H1 (cell line): ENCODE data around the gene ACVR1. TPM values are rescaled to one million over a fixed set of nuclear protein-coding genes. Genes with fewer than 3 reads are reported as not detected.

Source experiments
- CTCF ChIA-PET: fragments of 300-600 bp; sonication (Branson Sonifier 250); formaldehyde crosslinking; loops from one replicate; lab custom pipeline; 2021; ENCODE audit not compliant: partially characterized antibody; lab: Charles Lee
- POLR2A ChIA-PET: fragments of 300-600 bp; sonication (Branson Sonifier 250); formaldehyde crosslinking; loops from one replicate; lab custom pipeline; 2021; ENCODE audit warnings: inconsistent platforms; ENCODE audit not compliant: partially characterized antibody; lab: Charles Lee
- DNase-seq, 2 experiments: peaks; one replicate each; pipeline versions ENCODE4 v3.0.0 to v3.0.0-alpha.2; 2010 to 2022; ENCODE audit warnings: low spot score in 2 of 2, low read depth in 1 of 2, mixed read lengths in 1 of 2
- FAIRE-seq: peaks from 2 replicates; lab custom pipeline; 2011; peaks lifted over from hg19 to GRCh38; lab: Jason Lieb, UNC
- H2AFZ ChIP-seq: 2 replicates; pipeline ENCODE4 v1.8.1; 2012; ENCODE audit warnings: low read length, inconsistent platforms
- H2AK5ac ChIP-seq: 2 replicates; pipeline ENCODE4 v1.6.1; 2013; ENCODE audit warnings: low read depth, low read length
- H2BK120ac ChIP-seq: replicated peaks from 2 replicates; pipeline ENCODE3; 2013; ENCODE audit warnings: low read depth, low read length, inconsistent platforms
- H2BK12ac ChIP-seq: 2 replicates; pipeline ENCODE4 v1.6.1; 2013; ENCODE audit warnings: low read depth, low read length
- H2BK15ac ChIP-seq: 2 replicates; pipeline ENCODE4 v1.6.1; 2013; ENCODE audit warnings: low read length
- H2BK20ac ChIP-seq: 2 replicates; pipeline ENCODE4 v1.6.1; 2013; ENCODE audit warnings: low read length
- H2BK5ac ChIP-seq: 2 replicates; pipeline ENCODE4 v1.6.1; 2013; ENCODE audit warnings: low read depth, low read length
- H3K14ac ChIP-seq: 2 replicates; pipeline ENCODE4 v1.6.1; 2013; ENCODE audit warnings: inconsistent platforms; ENCODE audit not compliant: insufficient read length
- H3K18ac ChIP-seq: 2 replicates; pipeline ENCODE4 v1.6.1; 2013; ENCODE audit warnings: low read length; ENCODE audit errors: extremely low read depth
- H3K23ac ChIP-seq: 2 replicates; pipeline ENCODE4 v1.6.1; 2013; ENCODE audit warnings: inconsistent platforms; ENCODE audit not compliant: insufficient read length
- H3K23me2 ChIP-seq: 2 replicates; pipeline ENCODE4 v1.6.1; 2013; ENCODE audit warnings: low read depth, low read length
- H3K27ac ChIP-seq: 2 replicates; pipeline ENCODE4 v1.6.1; 2011; ENCODE audit warnings: low read depth, low read length, inconsistent platforms
- H3K27me3 ChIP-seq, 4 experiments: replicated peaks in 1 of 4; 1 replicate in 1 of 4; 2 replicates in 3 of 4; pipeline versions ENCODE4 v1.6.1 to v1.8.1; 2011 to 2013; ENCODE audit warnings: low read length in 3 of 4, mild to moderate bottlenecking in 3 of 4, inconsistent platforms in 2 of 4, mixed read lengths in 2 of 4, moderate library complexity in 1 of 4; ENCODE audit not compliant: control insufficient read depth in 3 of 4, insufficient read depth in 3 of 4; ENCODE audit errors: extremely low read depth in 1 of 4
- H3K36me3 ChIP-seq, 4 experiments: 2 replicates each; pipeline versions ENCODE4 v1.6.1 to v1.8.1; 2011 to 2013; ENCODE audit warnings: mild to moderate bottlenecking in 4 of 4, low read length in 3 of 4, moderate library complexity in 2 of 4, control low read depth in 1 of 4, inconsistent platforms in 1 of 4; ENCODE audit not compliant: insufficient read depth in 4 of 4, control insufficient read depth in 2 of 4
- H3K4ac ChIP-seq: replicated peaks from 2 replicates; pipeline ENCODE3; 2013; ENCODE audit warnings: low read length, low read depth, mixed read lengths, inconsistent platforms; ENCODE audit not compliant: insufficient read length
- H3K4me1 ChIP-seq, 4 experiments: replicated peaks in 1 of 4; 1 replicate in 1 of 4; 2 replicates in 3 of 4; pipeline versions ENCODE4 v1.6.1 to v1.8.1; 2011 to 2013; ENCODE audit warnings: low read length in 3 of 4, inconsistent platforms in 2 of 4, mixed read lengths in 1 of 4; ENCODE audit not compliant: insufficient read depth in 4 of 4, control insufficient read depth in 3 of 4
- H3K4me2 ChIP-seq, 2 experiments: 2 replicates each; pipeline versions ENCODE4 v1.6.1 to v1.8.1; 2011 to 2013; ENCODE audit warnings: low read depth in 2 of 2, low read length in 2 of 2, control low read depth in 1 of 2, inconsistent platforms in 1 of 2, mild to moderate bottlenecking in 1 of 2; ENCODE audit not compliant: insufficient read depth in 1 of 2
- H3K4me3 ChIP-seq, 4 experiments: fragments of 200-600, 300-600 bp in 1 of 4; sonication (generic), shearing (Covaris generic), sonication (Bioruptor Twin) in 1 of 4; 2 replicates each; pipeline versions ENCODE4 v1.5.1 to v1.8.1; 2011 to 2016; ENCODE audit warnings: low read length in 4 of 4, low read depth in 3 of 4, control low read depth in 2 of 4, inconsistent platforms in 2 of 4, mild to moderate bottlenecking in 2 of 4, mixed read lengths in 1 of 4, moderate library complexity in 1 of 4; ENCODE audit not compliant: insufficient read depth in 2 of 4; ENCODE audit errors: extremely low read depth in 1 of 4
- H3K56ac ChIP-seq: replicated peaks from 2 replicates; pipeline ENCODE3; 2013; ENCODE audit warnings: low read depth, mild to moderate bottlenecking, mixed read lengths, low read length, inconsistent platforms; ENCODE audit not compliant: insufficient read length
- H3K79me1 ChIP-seq: 2 replicates; pipeline ENCODE4 v1.6.1; 2013; ENCODE audit warnings: low read depth, low read length, control low read depth
- H3K79me2 ChIP-seq, 2 experiments: 2 replicates each; pipeline versions ENCODE4 v1.6.1 to v1.8.1; 2012 to 2013; ENCODE audit warnings: low read length in 2 of 2, mild to moderate bottlenecking in 2 of 2, inconsistent platforms in 1 of 2; ENCODE audit not compliant: insufficient read depth in 2 of 2, control insufficient read depth in 1 of 2
- H3K9ac ChIP-seq, 4 experiments: replicated peaks in 1 of 4; 1 replicate in 1 of 4; 2 replicates in 3 of 4; pipeline versions ENCODE4 v1.6.1 to v1.8.1; 2011 to 2013; ENCODE audit warnings: low read depth in 3 of 4, low read length in 3 of 4, control low read depth in 2 of 4, mild to moderate bottlenecking in 2 of 4, moderate library complexity in 2 of 4, inconsistent platforms in 1 of 4; ENCODE audit errors: extremely low read depth in 1 of 4
- H3K9me3 ChIP-seq, 2 experiments: 2 replicates each; pipeline versions ENCODE4 v1.6.1 to v1.8.1; 2012 to 2013; ENCODE audit warnings: mild to moderate bottlenecking in 2 of 2, moderate library complexity in 2 of 2, control low read depth in 1 of 2, inconsistent platforms in 1 of 2, low read depth in 1 of 2, low read length in 1 of 2, mixed read lengths in 1 of 2; ENCODE audit not compliant: insufficient read depth in 2 of 2
- H4K20me1 ChIP-seq, 2 experiments: replicated peaks in 1 of 2; 2 replicates each; pipeline versions ENCODE3 to v1.8.1; 2011 to 2013; ENCODE audit warnings: inconsistent platforms in 2 of 2, low read length in 2 of 2, mild to moderate bottlenecking in 1 of 2; ENCODE audit not compliant: insufficient read depth in 2 of 2, control insufficient read depth in 1 of 2
- H4K5ac ChIP-seq: 2 replicates; pipeline ENCODE4 v1.6.1; 2013; ENCODE audit warnings: low read length, low read depth, mixed read lengths, inconsistent platforms; ENCODE audit not compliant: insufficient read length
- H4K8ac ChIP-seq: 2 replicates; pipeline ENCODE4 v1.8.0; 2013; ENCODE audit warnings: mild to moderate bottlenecking, moderate library complexity, low read length, inconsistent platforms; ENCODE audit not compliant: insufficient read depth; ENCODE audit errors: extremely low read depth
- H4K91ac ChIP-seq: replicated peaks from 2 replicates; pipeline ENCODE3; 2013; ENCODE audit warnings: low read length, mixed read lengths, inconsistent platforms; ENCODE audit not compliant: insufficient read length
- RAD21 ChIP-seq, 2 experiments: IDR thresholded peaks in 1 of 2; conservative IDR thresholded peaks in 1 of 2; 2 replicates each; pipeline ENCODE4 v1.6.1; 2011; ENCODE audit warnings: low read depth in 2 of 2, low read length in 2 of 2, improper control_type of control experiment in 1 of 2, inconsistent platforms in 1 of 2, mild to moderate bottlenecking in 1 of 2, moderate library complexity in 1 of 2
- WGBS, 2 experiments: shearing (Covaris generic) in 1 of 2; methylation state at CpG; one replicate each; pipeline versions ENCODE4 v1.1.6 to v1.1.7; 2013 to 2015; ENCODE audit warnings: low lambda C conversion rate in 2 of 2, mixed read lengths in 2 of 2, inconsistent platforms in 1 of 2, low coverage in 1 of 2, missing lambda C conversion rate in 1 of 2; ENCODE audit not compliant: insufficient replicate concordance in 2 of 2, insufficient coverage in 1 of 2, insufficient read length in 1 of 2; ENCODE audit errors: extremely low coverage in 1 of 2, missing lambda C conversion rate in 1 of 2; 5-methylcytosine and 5-hydroxymethylcytosine counted together
- polyA plus RNA-seq, 7 experiments: library from polyadenylated mRNA; depleted of rRNA in 3 of 7; stranded (reverse) in 5 of 7; unstranded in 2 of 7; fragments of >200 nt in 5 of 7; fragments of 200-250 nt in 2 of 7; gene quantifications; 1 replicate in 5 of 7; 2 replicates in 1 of 7; 4 replicates in 1 of 7; pipeline versions ENCODE4 v1.2.1 to v1.2.3, GENCODE V29; 2011 to 2013; ENCODE audit warnings: missing spikeins in 2 of 7, mixed read lengths in 2 of 7
- total RNA-seq: library from RNA; stranded (reverse); fragmentation: NEBNext Ultra II Directional; extraction: Animal tissue kit (Norgen Biotek cat#: 25700); gene quantifications from 2 replicates; pipeline ENCODE4 v1.2.1, GENCODE V29; 2021
- TF ChIP-seq, protein P1 (sequence below), 3 experiments: IDR thresholded peaks; 1 replicate in 2 of 3; 2 replicates in 1 of 3; pipeline versions ENCODE4 v1.5.1 to v1.6.1; 2011; ENCODE audit warnings: low read length in 3 of 3, mild to moderate bottlenecking in 3 of 3, inconsistent platforms in 2 of 3, low read depth in 1 of 3, moderate library complexity in 1 of 3; ENCODE audit not compliant: insufficient read depth in 1 of 3; ENCODE audit errors: control extremely low read depth in 1 of 3

The ACVR1 gene
- total and polyA plus RNA-seq, 2 of the 8 experiments (the other 6 are each of a cell fraction or from before 2014, with no cell fraction given): 8.5 to 17.7 TPM

DNA sequence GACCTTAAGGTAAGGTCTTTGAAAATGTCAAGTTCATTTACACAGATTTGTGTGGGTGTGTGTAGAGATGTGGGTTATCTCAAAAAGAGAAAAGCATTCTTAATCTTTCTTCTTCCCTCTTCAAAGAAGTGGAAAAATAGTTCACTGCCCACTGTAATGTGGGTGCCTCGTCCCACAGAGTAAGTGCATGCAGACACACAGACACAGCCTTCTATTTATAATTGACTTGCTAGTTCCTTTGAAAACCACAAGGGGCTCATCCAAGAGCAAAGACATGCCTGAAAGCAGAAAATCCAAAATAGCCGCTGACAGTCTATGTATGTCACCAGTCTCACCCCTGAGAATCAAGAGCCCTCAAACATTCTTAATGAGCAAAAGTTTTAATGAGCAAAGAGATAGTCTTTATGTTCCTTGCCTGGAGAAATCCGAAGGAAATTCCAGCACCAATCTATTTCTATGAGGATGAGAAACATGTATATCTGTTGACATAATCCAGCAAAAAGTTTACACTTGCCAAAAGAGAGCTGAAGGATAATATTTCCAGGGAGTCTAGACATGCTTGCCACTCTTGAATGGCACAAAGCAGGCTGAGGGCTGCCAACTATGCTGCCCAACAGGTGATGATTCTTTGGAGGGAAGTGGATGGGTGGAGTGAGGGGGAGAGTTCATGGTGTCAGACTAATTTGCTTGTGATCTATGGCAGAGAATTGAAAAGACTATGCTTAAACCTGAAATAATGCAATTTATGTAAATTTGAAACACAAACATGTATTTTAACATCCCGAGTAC is 93.9 kb downstream of the ACVR1 start:
- WGBS, 2 experiments: 85% methylated on average over 4 of the region's 4 CpGs; no CpG with 5 or more reads in 1 of the 2 experiments
- POLR2A ChIA-PET: no interaction called here
- H3K23ac ChIP-seq: no peak overlapping the region
- TF ChIP-seq, protein P1, sequence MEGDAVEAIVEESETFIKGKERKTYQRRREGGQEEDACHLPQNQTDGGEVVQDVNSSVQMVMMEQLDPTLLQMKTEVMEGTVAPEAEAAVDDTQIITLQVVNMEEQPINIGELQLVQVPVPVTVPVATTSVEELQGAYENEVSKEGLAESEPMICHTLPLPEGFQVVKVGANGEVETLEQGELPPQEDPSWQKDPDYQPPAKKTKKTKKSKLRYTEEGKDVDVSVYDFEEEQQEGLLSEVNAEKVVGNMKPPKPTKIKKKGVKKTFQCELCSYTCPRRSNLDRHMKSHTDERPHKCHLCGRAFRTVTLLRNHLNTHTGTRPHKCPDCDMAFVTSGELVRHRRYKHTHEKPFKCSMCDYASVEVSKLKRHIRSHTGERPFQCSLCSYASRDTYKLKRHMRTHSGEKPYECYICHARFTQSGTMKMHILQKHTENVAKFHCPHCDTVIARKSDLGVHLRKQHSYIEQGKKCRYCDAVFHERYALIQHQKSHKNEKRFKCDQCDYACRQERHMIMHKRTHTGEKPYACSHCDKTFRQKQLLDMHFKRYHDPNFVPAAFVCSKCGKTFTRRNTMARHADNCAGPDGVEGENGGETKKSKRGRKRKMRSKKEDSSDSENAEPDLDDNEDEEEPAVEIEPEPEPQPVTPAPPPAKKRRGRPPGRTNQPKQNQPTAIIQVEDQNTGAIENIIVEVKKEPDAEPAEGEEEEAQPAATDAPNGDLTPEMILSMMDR (IDR thresholded peaks at IDR 0.05; ENCODE audit: control extremely low read depth in 1 of 3, insufficient read depth in 1 of 3, low read depth in 1 of 3, low read length in 3 of 3): peak in 2 of 3 experiments; percentile 40 to 44; a peak in 3 of 4 replicates
- peak; percentile 34 to 51; a peak in 3 of 4 replicates for TF ChIP-seq RAD21 (IDR thresholded peaks at IDR 0.05 in 1 of 2, conservative IDR thresholded peaks at IDR 0.05 in 1 of 2; ENCODE audit: low read depth in 2 of 2, low read length in 2 of 2)

More for the DNA sequence above, 93.9 kb downstream of the ACVR1 start:
- no peaks in the 10 kb centered on the region for H3K9me3 ChIP-seq
- H3K9ac ChIP-seq: no peak overlapping the region
- H2AFZ ChIP-seq: no peak overlapping the region
- H3K18ac ChIP-seq: no peak overlapping the region
- H4K91ac ChIP-seq: no peak overlapping the region
- no peak overlapping the region for H3K14ac ChIP-seq
- H3K79me2 ChIP-seq: no peaks in the 10 kb centered on the region
- H3K4ac ChIP-seq: no peak overlapping the region
- H3K36me3 ChIP-seq: peaks cover 0 to 8% (median under 1%) of the 10 kb centered on the region in 4 experiments; a peak in 1 of 8 replicates
- FAIRE-seq: no peak
- no peaks in the 10 kb centered on the region for H3K79me1 ChIP-seq
- H3K56ac ChIP-seq: no peak overlapping the region
- no peak overlapping the region for H2BK12ac ChIP-seq
- H2BK20ac ChIP-seq: no peak overlapping the region
- no peak overlapping the region for H4K8ac ChIP-seq
- CTCF ChIA-PET: interaction anchor here (0.7 to 5.8 kb wide), 7 partner anchors 9 to 229 kb away, joined by 3 to 28 read pairs (median 8); no protein-coding TSS in a partner anchor
- no peaks in the 10 kb centered on the region for H4K20me1 ChIP-seq
- no peak overlapping the region for H4K5ac ChIP-seq
- H3K27me3 ChIP-seq: no peaks in the 10 kb centered on the region
- H3K4me3 ChIP-seq: no peak overlapping the region
- no peak overlapping the region for H3K4me2 ChIP-seq
- H2BK15ac ChIP-seq: no peak overlapping the region
- H2BK5ac ChIP-seq: no peak overlapping the region
- no peak overlapping the region for H2BK120ac ChIP-seq
- H2AK5ac ChIP-seq: no peak overlapping the region
- DNase-seq: no peak
- H3K27ac ChIP-seq: no peak overlapping the region
- H3K23me2 ChIP-seq: no peaks in the 10 kb centered on the region
- H3K4me1 ChIP-seq: peaks cover 0 to 18% (median 5%) of the 10 kb centered on the region in 4 experiments; a peak in 3 of 7 replicates
